HG03108 (cell line): ENCODE data around the gene DTNA.
"Not testable (repeated sequence)": the region's sequence is repeated elsewhere in the genome, so short reads cannot be mapped to it uniquely, and the experiment has no call there.

Source experiments
- ATAC-seq: cut with Tn5 transposase; IDR thresholded peaks from one replicate; pipeline ENCODE4 v1.9.1; 2021; ENCODE audit warnings: moderate library complexity; ENCODE audit not compliant: unreplicated experiment

DTNA gene

GRCh38 chr18:34887881-34888580 is 177.9 kb downstream of the DTNA start:
- ATAC-seq = no peak

GRCh38 chr18:34890486-34891085 is 180.5 kb downstream of the DTNA start:
- ATAC-seq = no peak

- no peak for ATAC-seq
Measured at GRCh38 chr18:34892379-34892778, 182.3 kb downstream of the DTNA start.

- no peak for ATAC-seq
Measured at GRCh38 chr18:34893239-34893638, 183.1 kb downstream of the DTNA start.

- ATAC-seq = no peak
Measured at GRCh38 chr18:34901299-34901698, 191.2 kb downstream of the DTNA start.

- ATAC-seq = no peak
Measured at GRCh38 chr18:34904994-34905393, 194.9 kb downstream of the DTNA start.

GRCh38 chr18:34906985-34907384 is 196.9 kb downstream of the DTNA start:
- not testable (repeated sequence) for ATAC-seq

GRCh38 chr18:34909637-34910364 is 199.7 kb downstream of the DTNA start:
- no peak for ATAC-seq

GRCh38 chr18:34911081-34911480 is 201.0 kb downstream of the DTNA start:
- no peak for ATAC-seq

GRCh38 chr18:34911661-34912384 is 201.7 kb downstream of the DTNA start:
- ATAC-seq = no peak

GRCh38 chr18:34913837-34914661 is 204.0 kb downstream of the DTNA start:
- ATAC-seq = no peak

GRCh38 chr18:34915046-34915445 is 204.9 kb downstream of the DTNA start:
- ATAC-seq = no peak

- ATAC-seq = not testable (repeated sequence)
Measured at GRCh38 chr18:34916539-34916938, 206.4 kb downstream of the DTNA start.

- no peak for ATAC-seq
Measured at GRCh38 chr18:34918856-34919255, 208.8 kb downstream of the DTNA start.

- ATAC-seq = no peak
Measured at GRCh38 chr18:34921226-34921625, 211.1 kb downstream of the DTNA start.

GRCh38 chr18:34921811-34922385 is 211.8 kb downstream of the DTNA start:
- no peak for ATAC-seq

- not testable (repeated sequence) for ATAC-seq
Measured at GRCh38 chr18:34922594-34922993, 212.5 kb downstream of the DTNA start.

GRCh38 chr18:34923911-34924310 is 213.8 kb downstream of the DTNA start:
- ATAC-seq = no peak

GRCh38 chr18:34926683-34927082 is 216.6 kb downstream of the DTNA start:
- ATAC-seq = no peak

- ATAC-seq = no peak
Measured at GRCh38 chr18:34928088-34928753, 218.1 kb downstream of the DTNA start.
